ENCODE measurements around the gene FBXW7.

The FBXW7 gene

DNA sequence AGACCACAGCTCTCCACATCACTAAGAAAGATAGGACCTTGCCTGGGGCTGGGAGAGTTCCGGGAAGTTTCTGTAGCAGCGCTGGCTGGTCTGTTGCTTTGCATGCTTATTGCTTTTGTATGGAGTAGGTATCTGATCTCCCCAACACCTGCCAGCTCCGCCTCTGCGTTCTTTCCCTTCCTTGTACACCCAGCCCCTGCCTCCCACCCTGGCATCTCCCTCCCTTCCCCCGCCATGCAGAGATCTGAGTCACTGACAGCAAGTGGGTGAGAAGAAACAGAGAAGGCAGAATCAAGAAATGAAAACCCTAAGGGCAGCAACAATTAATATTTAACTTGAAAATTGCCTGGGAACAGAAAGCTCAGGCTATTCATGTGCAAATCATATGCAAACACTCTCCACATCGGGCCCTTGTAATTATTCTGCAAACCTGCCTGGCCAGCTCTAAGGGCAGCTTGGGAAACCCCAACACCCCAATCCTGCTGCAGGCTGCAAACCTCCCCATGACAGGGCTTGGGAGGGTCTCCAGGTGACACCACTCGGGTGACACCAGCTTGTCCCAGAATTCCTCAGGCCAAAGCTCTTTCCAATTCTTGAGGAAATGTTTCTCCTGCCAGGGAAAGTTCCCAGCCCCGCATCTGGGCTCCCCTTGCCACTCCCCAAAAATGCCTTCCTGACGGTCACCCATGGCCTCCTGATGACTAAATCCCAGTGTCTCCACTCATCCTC is 257.2 kb downstream of the FBXW7 start:
- DNase-seq: no peak

DNA sequence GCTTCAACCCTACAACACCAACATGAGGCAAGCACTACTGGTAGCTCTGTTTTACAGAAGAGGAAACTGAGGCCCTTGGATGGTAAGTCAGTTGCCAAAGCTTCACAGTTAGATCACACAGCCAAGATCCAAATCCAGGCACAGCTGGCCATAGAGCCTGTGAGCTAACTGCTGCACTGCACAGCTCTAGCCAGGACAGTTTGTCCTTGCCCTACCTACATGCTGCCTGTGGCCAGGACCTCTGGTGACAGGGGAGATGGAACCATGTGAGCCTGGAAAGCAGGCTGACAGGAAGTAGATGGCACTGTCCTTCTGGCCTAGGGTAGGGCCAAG is 257.8 kb downstream of the FBXW7 start:
- DNase-seq: no peak

DNA sequence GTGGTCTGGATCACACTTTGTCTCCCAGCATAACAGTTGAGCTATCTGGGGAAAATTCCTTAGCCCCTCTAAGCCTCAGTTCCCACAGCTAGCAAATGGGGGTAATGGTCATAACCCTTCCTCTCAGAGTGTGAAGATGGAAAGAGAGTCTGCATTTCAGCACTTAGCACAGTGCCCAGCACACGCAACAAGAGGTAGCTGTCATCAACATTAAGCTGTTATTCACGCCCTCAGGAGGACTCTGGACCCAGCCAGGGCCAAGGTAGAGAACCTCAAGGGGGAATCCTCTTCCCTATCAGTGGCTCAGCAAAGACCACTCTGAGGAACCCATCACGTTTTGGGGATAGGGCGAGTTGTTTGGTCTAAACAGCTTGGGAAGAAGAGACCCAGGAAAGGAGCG is 258.6 kb downstream of the FBXW7 start:
- DNase-seq: no peak

DNA sequence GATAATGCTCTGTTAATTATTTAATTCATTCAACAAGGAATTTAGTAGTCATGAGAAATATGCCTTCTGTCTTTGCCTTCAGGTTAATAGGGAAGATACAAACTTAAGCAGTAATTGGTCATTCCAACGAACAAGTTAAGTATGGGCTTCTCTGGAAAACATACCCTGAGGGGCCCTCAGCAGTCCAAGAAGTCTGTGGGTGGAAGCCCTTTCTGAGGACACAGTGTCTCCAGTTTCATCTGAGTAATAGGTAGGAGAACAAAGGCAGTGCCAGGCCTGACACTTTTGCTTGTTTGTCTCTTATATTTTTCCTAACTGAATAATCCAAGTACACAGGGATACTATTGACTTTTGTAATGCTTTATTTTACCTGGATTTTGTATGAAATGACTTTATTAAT is 262.5 kb downstream of the FBXW7 start:
- no peak for DNase-seq
